Measurements from ENCODE around the gene APOD.

DNA sequence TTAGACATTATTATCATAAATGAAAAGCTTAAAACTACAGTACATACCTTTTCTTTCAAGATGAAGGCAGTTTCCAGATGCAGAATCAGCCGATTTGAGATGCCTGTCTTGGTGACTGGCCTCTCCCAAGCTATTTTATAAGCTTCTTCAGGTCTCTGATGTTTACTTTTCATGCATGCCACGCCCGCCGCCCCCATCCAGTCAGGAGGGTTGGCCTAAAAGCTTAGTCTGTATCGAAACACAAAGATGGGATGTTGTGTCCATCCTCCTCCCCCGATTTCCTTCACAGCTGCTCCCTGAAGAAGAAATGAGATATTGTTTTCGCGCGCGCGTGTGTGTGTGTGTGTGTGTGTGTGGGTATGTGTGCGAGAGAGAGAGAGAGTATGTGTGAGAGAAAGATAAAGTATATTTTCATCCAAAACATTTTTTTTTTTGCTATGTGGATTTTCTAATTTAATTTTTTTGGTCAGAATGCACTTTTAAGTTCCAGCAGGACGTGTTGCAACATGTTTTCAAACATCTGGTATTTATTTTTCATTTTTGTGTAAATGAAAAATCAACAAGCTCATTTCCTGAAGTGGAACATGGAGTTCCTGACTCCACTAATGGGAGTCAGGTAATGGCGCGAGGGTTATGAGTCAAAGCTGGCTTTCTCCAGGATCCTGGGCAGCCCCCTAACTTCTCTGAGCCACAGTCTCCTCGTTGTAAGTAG lies at the start of gene APOD:
- TF ChIP-seq, protein P1, sequence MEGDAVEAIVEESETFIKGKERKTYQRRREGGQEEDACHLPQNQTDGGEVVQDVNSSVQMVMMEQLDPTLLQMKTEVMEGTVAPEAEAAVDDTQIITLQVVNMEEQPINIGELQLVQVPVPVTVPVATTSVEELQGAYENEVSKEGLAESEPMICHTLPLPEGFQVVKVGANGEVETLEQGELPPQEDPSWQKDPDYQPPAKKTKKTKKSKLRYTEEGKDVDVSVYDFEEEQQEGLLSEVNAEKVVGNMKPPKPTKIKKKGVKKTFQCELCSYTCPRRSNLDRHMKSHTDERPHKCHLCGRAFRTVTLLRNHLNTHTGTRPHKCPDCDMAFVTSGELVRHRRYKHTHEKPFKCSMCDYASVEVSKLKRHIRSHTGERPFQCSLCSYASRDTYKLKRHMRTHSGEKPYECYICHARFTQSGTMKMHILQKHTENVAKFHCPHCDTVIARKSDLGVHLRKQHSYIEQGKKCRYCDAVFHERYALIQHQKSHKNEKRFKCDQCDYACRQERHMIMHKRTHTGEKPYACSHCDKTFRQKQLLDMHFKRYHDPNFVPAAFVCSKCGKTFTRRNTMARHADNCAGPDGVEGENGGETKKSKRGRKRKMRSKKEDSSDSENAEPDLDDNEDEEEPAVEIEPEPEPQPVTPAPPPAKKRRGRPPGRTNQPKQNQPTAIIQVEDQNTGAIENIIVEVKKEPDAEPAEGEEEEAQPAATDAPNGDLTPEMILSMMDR (IDR thresholded peaks at IDR 0.05): no peak
- TF ChIP-seq EP300 (IDR thresholded peaks at IDR 0.05): no peak
- TF ChIP-seq POLR2A (IDR thresholded peaks at IDR 0.05): no peak
- no peak for TF ChIP-seq POLR2AphosphoS5 (IDR thresholded peaks at IDR 0.05)
